K562 (cell line): Measurements from ENCODE around the gene STPG2. TPM values are rescaled to one million over a fixed set of nuclear protein-coding genes. Genes with fewer than 3 reads are reported as not detected.

Experiments
- ATAC-seq: fragments of 200-7000 bp; cut with Tn5 transposase; 3 replicates; pipeline ENCODE4 v1.9.1; 2020; ENCODE audit warnings: moderate library complexity
- BruUV-seq: library from RNA; stranded (reverse); fragments of 400-500 nt; replicated peaks from 2 replicates; lab custom pipeline; 2021; lab: Mats Ljungman, UMichigan
- CTCF ChIA-PET: fragments of 300-600 bp; formaldehyde crosslinking; extraction: SDS; loops from one replicate; lab custom pipeline; 2021; ENCODE audit warnings: low intra/inter-chr PET ratio; lab: Yijun Ruan, JAX
- POLR2A ChIA-PET: fragments of 300-600, 350-650 bp; sonication (Branson Sonifier 250); formaldehyde crosslinking; extraction: SDS; loops from one replicate; lab custom pipeline; 2021; ENCODE audit warnings: antibody characterized with exemption, inconsistent platforms; lab: Yijun Ruan, JAX
- DNase-seq, 4 experiments: peaks; one replicate each; pipeline versions ENCODE4 v3.0.0 to v3.0.0-alpha.2; 2011 to 2018; ENCODE audit warnings: low spot score in 3 of 4, mixed read lengths in 3 of 4; ENCODE audit errors: extremely low read depth in 1 of 4
- FAIRE-seq: peaks from 2 replicates; lab custom pipeline; 2011; peaks lifted over from hg19 to GRCh38; lab: Jason Lieb, UNC
- H2AFZ ChIP-seq: 2 replicates; pipeline ENCODE4 v1.6.0; 2011; ENCODE audit warnings: low read depth, low read length, control low read depth, inconsistent platforms
- H3K27ac ChIP-seq: fragments of 200-600 bp; 3 replicates; pipeline ENCODE4 v1.8.0; 2011; ENCODE audit warnings: low read depth, mild to moderate bottlenecking, control low read depth, inconsistent platforms, low read length, moderate library complexity, mixed read lengths; ENCODE audit errors: extremely low read depth
- H3K27me3 ChIP-seq, 2 experiments: fragments of 300-600 bp in 1 of 2; 2 replicates in 1 of 2; 3 replicates in 1 of 2; pipeline versions ENCODE4 v1.6.0 to v1.8.0; 2011; ENCODE audit warnings: inconsistent platforms in 2 of 2, low read length in 2 of 2, mild to moderate bottlenecking in 1 of 2, mixed read lengths in 1 of 2, moderate library complexity in 1 of 2; ENCODE audit not compliant: control insufficient read depth in 2 of 2, insufficient read depth in 2 of 2
- H3K36me3 ChIP-seq: fragments of 300-600 bp; 3 replicates; pipeline ENCODE4 v1.8.0; 2011; ENCODE audit warnings: mild to moderate bottlenecking, low read length, inconsistent platforms; ENCODE audit not compliant: control insufficient read depth, insufficient read depth
- H3K4me1 ChIP-seq, 2 experiments: fragments of 200-600 bp in 1 of 2; replicated peaks in 1 of 2; 2 replicates in 1 of 2; 3 replicates in 1 of 2; pipeline versions ENCODE4 v1.5.1 to v1.8.0; 2011; ENCODE audit warnings: inconsistent platforms in 2 of 2, low read length in 2 of 2, mild to moderate bottlenecking in 1 of 2, mixed read lengths in 1 of 2, moderate library complexity in 1 of 2; ENCODE audit not compliant: control insufficient read depth in 2 of 2, insufficient read depth in 2 of 2
- H3K4me2 ChIP-seq: 2 replicates; pipeline ENCODE4 v1.6.1; 2011; ENCODE audit warnings: low read length, control low read depth, inconsistent platforms, mixed read lengths; ENCODE audit not compliant: insufficient read depth
- H3K4me3 ChIP-seq: fragments of 200-600 bp; sonication (generic), shearing (Covaris generic); 2 replicates; pipeline ENCODE4 v1.5.1; 2016; ENCODE audit warnings: control low read depth, inconsistent platforms
- H3K79me2 ChIP-seq: fragments of 200-600 bp; 3 replicates; pipeline ENCODE4 v1.8.0; 2011; ENCODE audit warnings: low read length, inconsistent platforms; ENCODE audit not compliant: control insufficient read depth, insufficient read depth
- H3K9ac ChIP-seq, 2 experiments: 2 replicates each; pipeline versions ENCODE4 v1.6.0 to v1.6.1; 2011; ENCODE audit warnings: low read depth in 2 of 2, low read length in 2 of 2, control low read depth in 1 of 2, inconsistent platforms in 1 of 2, mild to moderate bottlenecking in 1 of 2, mixed read lengths in 1 of 2; ENCODE audit not compliant: insufficient read depth in 1 of 2
- H3K9me1 ChIP-seq: one replicate; pipeline ENCODE4 v1.6.0; 2011; ENCODE audit warnings: inconsistent platforms, mild to moderate bottlenecking, low read length, moderate library complexity; ENCODE audit not compliant: control insufficient read depth, insufficient read depth
- H3K9me3 ChIP-seq: replicated peaks from 2 replicates; pipeline ENCODE4 v1.5.1; 2011; ENCODE audit warnings: low read depth, low read length, inconsistent platforms; ENCODE audit not compliant: control insufficient read depth, insufficient read depth
- H4K20me1 ChIP-seq: replicated peaks from 2 replicates; pipeline ENCODE4 v1.6.1; 2011; ENCODE audit warnings: low read length, inconsistent platforms, mixed read lengths; ENCODE audit not compliant: control insufficient read depth, insufficient read depth
- CBX2 ChIP-seq: fragments of 200-600 bp; sonication (generic); IDR thresholded peaks from one replicate; pipeline ENCODE4 v1.6.1; 2012; ENCODE audit warnings: mild to moderate bottlenecking, low read length, inconsistent platforms; ENCODE audit not compliant: insufficient read depth, poor library complexity, severe bottlenecking
- CCNT2 ChIP-seq: IDR thresholded peaks from 2 replicates; pipeline ENCODE4 v1.6.1; 2011; ENCODE audit warnings: borderline replicate concordance, low read depth, mild to moderate bottlenecking, moderate library complexity, mixed read lengths, low read length; ENCODE audit not compliant: insufficient read length; ENCODE audit errors: extremely low read depth
- COPS2 ChIP-seq: fragments of 450-650 bp; conservative IDR thresholded peaks from 2 replicates; pipeline ENCODE4 v1.6.1; 2016; ENCODE audit warnings: mild to moderate bottlenecking, moderate library complexity
- DMBX1 ChIP-seq: fragments of 250-450 bp; sonication (Bioruptor Pico); IDR thresholded peaks from 2 replicates; pipeline ENCODE4 v1.8.0; 2022; ENCODE audit warnings: inconsistent platforms, mild to moderate bottlenecking, moderate library complexity, borderline replicate concordance
- ESRRA ChIP-seq: fragments of 450-650 bp; IDR thresholded peaks from 2 replicates; pipeline ENCODE4 v1.6.1; 2014; ENCODE audit warnings: low read depth, mild to moderate bottlenecking, moderate library complexity, borderline replicate concordance
- FOXM1 ChIP-seq, 2 experiments: fragments of 450-650 bp in 1 of 2; sonication (generic) in 1 of 2; formaldehyde crosslinking in 1 of 2; IDR thresholded peaks; 2 replicates each; pipeline versions ENCODE4 v1.6.1 to v1.9.0; 2017 to 2022; ENCODE audit warnings: low read depth in 2 of 2, mild to moderate bottlenecking in 2 of 2, missing genetic modification reagents in 1 of 2, moderate library complexity in 1 of 2
- HBP1 ChIP-seq: fragments of 450-650 bp; formaldehyde crosslinking; IDR thresholded peaks from 2 replicates; pipeline ENCODE4 v1.4.0; 2022; ENCODE audit warnings: missing genetic modification characterization
- POLR2AphosphoS2 ChIP-seq: IDR thresholded peaks from 2 replicates; pipeline ENCODE4 v1.6.1; 2012; ENCODE audit warnings: low read length, improper control_type of control experiment
- PURB ChIP-seq: sonication (generic); formaldehyde crosslinking; IDR thresholded peaks from 2 replicates; pipeline ENCODE4 v1.9.0; 2021; ENCODE audit warnings: low read depth, mild to moderate bottlenecking, missing genetic modification reagents
- RHOXF2B ChIP-seq: fragments of 250-450 bp; sonication (Bioruptor Pico); conservative IDR thresholded peaks from 2 replicates; pipeline ENCODE4 v1.5.1; 2021
- SNIP1 ChIP-seq: fragments of 450-650 bp; IDR thresholded peaks from 2 replicates; pipeline ENCODE4 v1.7.1; 2017; ENCODE audit warnings: low read depth, mild to moderate bottlenecking
- STAT5A ChIP-seq: IDR thresholded peaks from 2 replicates; pipeline ENCODE4 v1.6.1; 2012; ENCODE audit warnings: low read length, inconsistent platforms, borderline replicate concordance
- THRA ChIP-seq: fragments of 450-650 bp; IDR thresholded peaks from 2 replicates; pipeline ENCODE4 v1.6.1; 2017; ENCODE audit warnings: mild to moderate bottlenecking, moderate library complexity
- THRAP3 ChIP-seq: fragments of 450-650 bp; IDR thresholded peaks from 2 replicates; pipeline ENCODE4 v1.6.1; 2016; ENCODE audit warnings: mild to moderate bottlenecking, inconsistent platforms, borderline replicate concordance
- ZBED1 ChIP-seq: IDR thresholded peaks from 2 replicates; pipeline ENCODE4 v1.6.1; 2014
- ZC3H4 ChIP-seq: sonication (generic); formaldehyde crosslinking; IDR thresholded peaks from 2 replicates; pipeline ENCODE4 v1.9.0; 2021; ENCODE audit warnings: missing genetic modification reagents, borderline replicate concordance
- ZNF431 ChIP-seq: sonication (generic); formaldehyde crosslinking; IDR thresholded peaks from 2 replicates; pipeline ENCODE4 v1.8.0; 2022; ENCODE audit warnings: mild to moderate bottlenecking, missing genetic modification reagents
- ZNF444 ChIP-seq: fragments of 250-450 bp; sonication (Bioruptor Pico); IDR thresholded peaks from 2 replicates; pipeline ENCODE4 v1.4.0; 2020; ENCODE audit warnings: mild to moderate bottlenecking, moderate library complexity
- ZNF511 ChIP-seq: sonication (generic); formaldehyde crosslinking; IDR thresholded peaks from 2 replicates; pipeline ENCODE4 v1.8.0; 2022; ENCODE audit warnings: mild to moderate bottlenecking, missing genetic modification reagents
- WGBS: fragments of 100-300 bp; shearing (Covaris generic); methylation state at CpG from one replicate; pipeline ENCODE4 v1.1.6; 2016; ENCODE audit warnings: low coverage, mixed read lengths; ENCODE audit not compliant: insufficient coverage; ENCODE audit errors: missing lambda C conversion rate; 5-methylcytosine and 5-hydroxymethylcytosine counted together
- in situ Hi-C: fragments of 300-500 bp; cut with MboI; formaldehyde crosslinking; loops from 4 replicates; pipeline ENCODE4 v1.15.0; 2018; ENCODE audit warnings: inconsistent platforms, mixed read lengths
- intact Hi-C: fragments of 100-400 bp; cut with micrococcal nuclease; formaldehyde crosslinking; loops from 2 replicates; pipeline ENCODE4 v1.14.2; 2022
- polyA plus RNA-seq, 8 experiments: library from polyadenylated mRNA; depleted of rRNA in 4 of 8; stranded (reverse) in 5 of 8; unstranded in 3 of 8; fragments of >200 nt; fragmentation: Nextera tagmentation in 2 of 8; fragmentation: Illumina TruSeq in 1 of 8; extraction: Ambion mirVana in 2 of 8; extraction: Trizol in 1 of 8; gene quantifications; 2 replicates each; pipeline versions ENCODE4 v1.2.1 to v1.2.3, GENCODE V29; 2011 to 2014; ENCODE audit warnings: inconsistent platforms in 1 of 8, missing spikeins in 1 of 8
- total RNA-seq, 7 experiments: library from RNA; depleted of rRNA in 6 of 7; stranded (reverse); fragments of >200 nt in 6 of 7; fragmentation: Illumina TruSeq in 2 of 7; extraction: Trizol in 2 of 7; gene quantifications; 2 replicates each; pipeline versions ENCODE4 v1.2.1 to v1.2.3, GENCODE V29; 2011 to 2021; ENCODE audit warnings: low replicate concordance in 1 of 7

Gene STPG2
- total and polyA plus RNA-seq, 9 of the 15 experiments (the other 6 are each of a cell fraction or from before 2014, with no cell fraction given): not detected

DNA sequence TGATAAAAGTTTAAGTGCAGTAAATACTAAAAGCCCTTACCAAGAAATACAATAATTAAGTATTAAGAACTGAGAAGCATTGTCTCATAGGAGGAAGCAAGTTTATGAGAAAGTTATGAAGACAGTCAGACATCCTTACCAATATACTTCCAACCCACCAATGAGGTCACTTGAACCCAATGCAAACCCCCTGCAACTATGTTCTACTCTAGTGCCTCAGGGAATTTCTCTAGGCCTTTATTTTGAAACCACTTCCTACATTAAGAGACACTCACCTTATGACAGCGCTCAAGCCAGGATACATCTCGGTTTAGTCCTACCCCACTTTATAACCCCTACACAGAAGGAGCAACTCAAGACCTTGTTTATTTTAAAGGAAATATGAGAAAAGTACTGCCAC, 61.3 kb downstream of the STPG2 start:
- TF ChIP-seq CCNT2 (no peak), PURB (CRISPR knock-in tag) (no peak), HBP1 (no peak), THRAP3 (no peak), ZNF511 (CRISPR knock-in tag) (no peak), ZC3H4 (no peak), CBX2 (no peak), ZBED1 (no peak), THRA (no peak), COPS2 (no peak), STAT5A (no peak), RHOXF2B (CRISPR knock-in tag) (no peak), ESRRA (no peak), ZNF444 (CRISPR knock-in tag) (no peak), SNIP1 (no peak), ZNF431 (CRISPR knock-in tag) (no peak), DMBX1 (CRISPR knock-in tag) (no peak), POLR2AphosphoS2 (no peak), FOXM1 (IDR thresholded peaks at IDR 0.05; ENCODE audit: low read depth) (no peak), FOXM1 (CRISPR knock-in tag; IDR thresholded peaks at IDR 0.05; ENCODE audit: low read depth) (no peak)
- no peak overlapping the region for H3K9ac ChIP-seq
- no peaks in the 10 kb centered on the region for H3K36me3 ChIP-seq
- no peaks in the 10 kb centered on the region for H3K79me2 ChIP-seq
- in situ Hi-C loops (no loop called here), intact Hi-C loops (no loop called here)
- H3K4me2 ChIP-seq: no peak overlapping the region
- BruUV-seq: no TSS peak
- FAIRE-seq (no peak), DNase-seq (no peak), ATAC-seq (no peak)
- ChIA-PET CTCF (no interaction called here), POLR2A (no interaction called here)
- no peaks in the 10 kb centered on the region for H3K9me3 ChIP-seq
- 9% methylated on average over 2 of the region's 2 CpGs for WGBS
- H3K9me1 ChIP-seq: no peaks in the 10 kb centered on the region
- H3K27me3 ChIP-seq: no peaks in the 10 kb centered on the region
- no peak overlapping the region for H3K4me3 ChIP-seq
- no peaks in the 10 kb centered on the region for H3K4me1 ChIP-seq
- no peak overlapping the region for H2AFZ ChIP-seq
- no peak overlapping the region for H3K27ac ChIP-seq
- no peaks in the 10 kb centered on the region for H4K20me1 ChIP-seq
